Left forelimb (tissue), 1 donor: Measurements from ENCODE around the gene MYO18B.

Source experiments
- DNase-seq: peaks from one replicate; pipeline ENCODE4 v3.0.0-alpha.2; 2018; ENCODE audit warnings: low spot score

MYO18B gene

GRCh38 chr22:25853501-25854284 lies 111.7 kb downstream of the MYO18B start:
- DNase-seq, result no peak

GRCh38 chr22:25869771-25870170 lies 127.8 kb downstream of the MYO18B start:
- no peak for DNase-seq

- no peak for DNase-seq
These were observed 132.3 kb downstream of the MYO18B start for GRCh38 chr22:25874327-25874726.

GRCh38 chr22:25875461-25875860 lies 133.5 kb downstream of the MYO18B start:
- DNase-seq, result no peak

GRCh38 chr22:25876871-25877270 lies 134.9 kb downstream of the MYO18B start:
- DNase-seq, result no peak

DNA sequence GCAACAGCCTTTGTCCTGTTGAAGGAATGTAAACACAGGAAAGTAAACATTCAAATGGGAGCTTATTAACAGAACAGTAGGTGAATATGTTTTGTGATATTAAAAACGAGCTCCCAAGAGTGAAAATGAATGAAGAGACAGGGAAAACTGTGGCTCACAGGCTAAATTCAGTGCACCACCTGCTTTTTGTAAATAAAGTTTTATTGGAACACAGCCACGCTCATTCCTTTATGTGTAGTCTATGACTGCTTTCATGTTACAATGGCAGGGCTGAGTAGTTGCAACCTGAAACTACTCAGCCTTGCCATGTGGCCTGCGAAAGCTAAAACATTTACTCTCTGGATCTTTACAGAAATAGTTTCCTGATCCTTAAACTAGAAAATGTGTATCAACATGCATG lies 136.9 kb downstream of the MYO18B start:
- DNase-seq, result no peak

GRCh38 chr22:25880524-25880923 lies 138.5 kb downstream of the MYO18B start:
- DNase-seq, result no peak

- DNase-seq, result no peak
These were observed 139.3 kb downstream of the MYO18B start for GRCh38 chr22:25881210-25881755.

DNA sequence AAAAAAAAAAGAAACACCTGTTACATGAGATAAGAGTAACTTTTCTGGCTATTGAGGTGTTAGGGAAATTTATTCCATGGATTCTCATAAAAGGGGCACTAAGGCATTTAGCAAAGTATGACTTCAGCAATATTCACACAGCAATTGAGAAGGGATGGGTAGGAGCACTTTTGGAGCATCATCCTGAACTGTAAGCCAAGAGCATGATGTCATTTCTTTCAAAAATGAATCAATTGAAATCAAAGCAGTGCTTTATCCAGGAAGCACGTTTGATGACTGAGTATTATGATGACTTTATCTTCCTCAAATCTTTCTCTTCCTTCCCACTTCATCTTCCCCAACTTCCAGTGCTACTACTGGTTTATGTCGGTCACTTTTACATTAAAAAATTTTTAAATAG lies 140.4 kb downstream of the MYO18B start:
- DNase-seq, result no peak

GRCh38 chr22:25883482-25884033 lies 141.6 kb downstream of the MYO18B start:
- DNase-seq, result no peak

GRCh38 chr22:25884121-25884520 lies 142.1 kb downstream of the MYO18B start:
- no peak for DNase-seq

DNA sequence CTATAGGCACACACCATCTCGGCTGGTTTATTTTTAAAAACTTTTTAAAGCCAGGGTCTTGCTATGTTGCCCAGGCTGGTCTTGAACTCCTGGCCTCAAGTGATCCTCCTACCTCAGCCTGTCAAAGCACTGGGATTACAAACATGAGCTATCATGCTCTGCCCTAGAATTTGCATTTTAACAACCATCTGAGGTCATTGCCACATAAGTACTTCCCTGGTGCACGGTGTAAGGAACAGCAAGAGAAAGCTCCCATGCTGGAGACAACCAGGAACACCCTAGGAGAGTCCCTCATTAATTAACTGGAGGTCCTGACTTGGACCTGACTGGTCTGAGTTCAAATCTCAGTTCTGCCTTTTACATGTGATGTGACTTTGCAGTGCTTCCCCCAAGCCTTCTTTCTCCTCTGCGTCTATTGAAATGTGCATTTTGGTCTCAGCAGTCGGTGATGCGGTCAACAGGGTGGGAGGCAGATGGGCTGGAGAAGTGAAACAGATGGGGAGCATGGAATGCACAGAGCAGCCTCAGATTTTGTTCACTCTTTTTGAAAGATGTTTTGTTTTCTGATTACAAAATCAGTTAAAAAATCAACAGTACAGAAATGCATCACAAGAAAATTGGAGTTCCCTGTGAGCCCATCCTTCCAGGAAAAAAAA lies 146.5 kb downstream of the MYO18B start:
- no peak for DNase-seq

DNA sequence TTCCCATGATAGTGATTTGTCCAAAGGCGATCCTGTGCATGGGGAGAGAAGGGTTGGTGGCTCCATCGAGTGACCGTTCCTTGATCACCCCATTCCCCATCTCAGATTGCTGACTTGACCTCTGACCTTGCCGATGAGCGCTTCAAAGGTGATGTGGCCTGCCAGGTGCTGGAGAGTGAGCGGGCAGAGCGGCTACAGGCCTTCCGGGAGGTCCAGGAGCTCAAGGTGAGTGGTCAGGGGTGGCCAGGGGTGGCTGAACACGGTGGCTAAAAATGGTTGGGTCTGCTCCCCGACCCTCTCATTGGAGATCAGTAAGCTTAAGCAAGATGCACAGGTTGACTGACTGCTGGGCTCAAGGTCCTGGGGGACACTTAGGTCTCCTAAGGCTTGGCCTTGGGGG lies 148.7 kb downstream of the MYO18B start:
- DNase-seq, result no peak

DNA sequence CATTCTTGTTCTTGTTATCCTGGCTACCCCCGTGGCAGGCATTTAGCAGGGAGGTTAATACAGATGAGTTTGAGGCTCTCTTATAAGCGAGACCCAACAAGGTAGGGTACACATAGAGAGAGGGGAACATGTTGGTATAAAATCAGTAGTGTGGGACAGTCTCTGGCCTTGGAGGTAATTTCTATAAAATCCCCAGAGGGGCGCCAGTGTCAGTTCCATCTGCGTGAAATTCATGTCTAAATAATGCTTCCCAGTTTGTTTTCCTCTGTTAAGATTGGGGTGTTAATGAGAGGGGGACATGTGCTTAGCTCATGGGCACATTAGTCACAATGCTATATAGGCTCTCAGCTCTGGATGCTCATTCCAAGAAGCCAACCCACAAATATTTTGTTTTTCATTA lies 150.7 kb downstream of the MYO18B start:
- DNase-seq, result no peak

DNA sequence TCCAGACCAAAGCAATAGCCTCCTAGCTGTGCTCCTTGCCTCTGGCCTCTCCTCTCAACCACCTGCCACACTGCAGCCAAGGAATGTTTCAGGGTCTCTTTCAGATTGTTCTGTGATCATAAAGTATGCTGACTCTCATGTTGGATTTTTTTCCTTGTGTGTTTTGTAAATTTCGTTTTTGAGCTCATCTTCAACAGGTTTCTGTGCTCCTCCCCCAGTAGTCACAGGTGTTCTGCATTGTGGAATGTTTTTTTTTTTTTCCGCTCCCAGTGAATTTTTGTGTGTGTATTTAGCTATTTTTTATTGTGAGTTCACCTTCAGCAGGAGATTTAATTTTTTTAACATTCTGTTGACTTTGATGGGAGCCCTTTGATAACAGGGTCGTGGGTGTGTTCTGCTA lies 153.7 kb downstream of the MYO18B start:
- no peak for DNase-seq

- no peak for DNase-seq
These were observed 154.1 kb downstream of the MYO18B start for GRCh38 chr22:25896098-25896497.

DNA sequence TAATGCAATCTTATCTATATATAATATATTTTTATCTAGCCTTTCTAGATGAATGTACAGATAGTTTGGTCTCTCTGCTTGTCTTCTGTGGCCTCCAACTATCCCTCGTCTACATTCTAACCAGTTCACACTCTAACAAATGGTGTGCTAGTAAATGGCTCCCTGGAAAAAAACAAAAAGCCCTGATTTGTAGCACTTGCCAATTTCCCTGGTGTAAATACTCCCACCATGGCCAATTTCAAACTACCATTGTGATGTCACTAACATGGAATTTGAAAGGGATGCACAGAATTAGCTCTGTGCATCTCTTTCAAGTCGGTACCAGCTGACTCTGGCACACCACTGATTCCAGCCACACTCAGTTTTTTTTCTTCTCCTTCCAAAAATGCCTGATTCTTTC lies 154.6 kb downstream of the MYO18B start:
- DNase-seq, result no peak

GRCh38 chr22:25898707-25899365 lies 156.8 kb downstream of the MYO18B start:
- DNase-seq, result no peak

DNA sequence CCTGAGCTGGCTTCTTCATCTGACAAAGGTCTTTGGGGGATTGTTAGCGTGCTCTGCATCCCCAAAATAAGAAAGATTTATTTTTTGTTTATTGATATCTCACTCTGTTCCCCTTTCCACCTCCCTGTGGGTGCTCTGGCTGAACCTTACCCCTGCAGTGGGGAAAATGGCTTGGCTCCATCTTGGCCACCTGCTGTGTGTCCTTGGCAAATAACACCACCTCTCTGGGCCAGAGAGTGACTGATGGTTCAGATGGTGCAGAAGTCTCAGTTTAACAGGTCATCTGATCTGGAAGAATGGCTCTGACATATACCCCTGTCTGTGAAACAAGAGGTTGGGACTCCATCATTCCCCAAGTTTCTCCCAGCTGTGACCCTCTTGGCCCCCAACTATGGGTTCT lies 157.6 kb downstream of the MYO18B start:
- no peak for DNase-seq

DNA sequence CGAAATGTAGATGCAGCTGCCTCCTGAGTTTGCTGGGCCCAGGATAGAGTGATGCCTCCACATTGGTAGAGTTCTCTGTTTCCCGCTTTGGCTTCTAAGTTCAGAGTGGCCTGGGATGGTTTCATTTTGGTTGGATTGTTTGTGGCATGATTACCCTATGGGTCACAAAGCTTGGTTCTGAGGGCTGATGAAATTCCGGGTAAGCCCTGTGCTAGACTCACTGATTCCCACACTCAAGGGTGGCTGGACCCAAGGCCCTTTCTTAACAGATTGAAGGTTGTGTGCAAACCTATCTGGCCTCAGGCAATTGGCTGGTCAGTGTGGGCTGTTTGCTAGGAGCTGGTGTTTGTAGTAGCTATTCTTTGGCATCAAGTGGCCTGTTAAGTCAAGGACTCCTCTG lies 158.4 kb downstream of the MYO18B start:
- no peak for DNase-seq

DNA sequence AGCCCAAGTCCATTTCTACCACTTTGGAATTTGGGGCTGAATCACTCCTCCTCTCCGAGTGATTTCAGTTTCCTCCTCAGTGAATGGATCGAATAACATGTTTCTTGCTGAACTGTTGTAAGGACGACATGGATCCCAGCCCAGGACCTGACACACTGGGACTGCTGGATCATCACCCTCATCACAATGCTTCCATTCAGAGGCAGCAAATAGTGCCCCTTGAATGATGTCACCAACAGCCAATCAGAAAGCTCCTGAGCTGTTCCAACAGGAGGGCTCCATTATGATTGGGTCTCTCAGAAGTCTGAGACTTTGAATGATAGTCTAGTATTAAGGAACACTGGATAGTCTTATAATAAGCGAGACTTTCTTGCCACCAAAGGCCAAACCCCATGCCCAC lies 158.9 kb downstream of the MYO18B start:
- DNase-seq, result no peak

DNA sequence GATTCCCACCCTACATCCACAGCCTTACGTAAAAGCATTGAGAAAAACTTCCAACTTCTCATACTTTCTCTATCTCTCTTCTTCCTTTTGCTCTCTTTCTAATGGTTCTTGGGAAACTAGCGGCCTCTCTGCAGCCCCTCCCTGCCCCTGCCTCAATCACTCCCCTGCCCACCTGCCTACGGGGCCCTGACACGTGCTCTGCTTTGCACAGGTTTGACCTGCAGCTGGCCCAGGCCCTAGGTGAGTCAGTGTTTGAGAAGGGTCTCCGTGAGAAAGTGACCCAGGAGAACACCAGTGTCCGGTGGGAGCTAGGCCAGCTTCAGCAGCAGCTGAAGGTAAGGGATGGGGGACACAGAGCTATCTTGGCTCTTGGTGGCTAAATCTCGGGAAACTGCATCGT lies 160.4 kb downstream of the MYO18B start:
- DNase-seq, result no peak

DNA sequence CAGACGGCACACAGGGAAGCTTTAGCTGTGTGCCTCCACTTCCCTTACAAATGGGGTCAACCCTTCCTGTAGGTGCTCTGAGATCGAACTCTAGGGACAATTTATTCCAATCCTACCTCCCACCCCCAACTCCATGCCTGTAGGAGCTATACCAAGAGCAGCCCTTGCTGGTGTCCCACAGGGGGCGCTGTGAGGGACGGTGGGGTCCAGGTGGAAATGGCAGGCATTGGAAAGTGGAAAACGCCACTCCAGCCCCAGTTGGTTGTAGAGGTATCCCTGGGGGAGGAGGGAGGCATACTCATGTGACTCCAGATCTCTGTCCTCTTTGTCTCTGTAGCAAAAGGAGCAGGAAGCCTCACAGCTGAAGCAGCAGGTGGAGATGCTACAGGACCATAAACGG lies 161.3 kb downstream of the MYO18B start:
- no peak for DNase-seq
